ENCODE measurements around the gene FAS. TPM values are rescaled to one million over a fixed set of nuclear protein-coding genes. Genes with fewer than 3 reads are reported as not detected.

FAS gene
- polyA plus RNA-seq, 1 donor (not counting 4 experiments of a cell fraction or from before 2014, with no cell fraction given): 44.8 TPM

DNA sequence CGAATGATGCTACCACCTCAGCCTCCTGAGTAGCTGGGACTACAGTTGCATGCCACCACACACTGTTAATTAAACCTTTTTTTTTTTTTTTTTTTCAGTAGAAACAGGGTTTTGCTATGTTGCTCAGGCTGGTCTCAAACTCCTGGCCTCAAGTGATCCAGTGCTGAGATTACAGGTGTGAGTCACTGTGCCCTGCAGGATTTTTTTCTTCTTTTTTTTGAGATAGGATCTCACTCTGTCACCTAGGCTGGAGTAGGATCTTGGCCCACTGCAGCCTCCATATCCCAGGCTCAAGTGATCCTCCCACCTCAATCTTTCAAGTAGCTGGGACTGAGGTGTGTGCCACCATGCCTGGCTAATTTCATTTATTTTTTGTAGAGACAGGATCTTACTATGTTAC lies 44.4 kb upstream of the FAS start:
- no peaks in the 10 kb centered on the region for H3K36me3 ChIP-seq (ENCODE audit: control insufficient read depth in 2 of 2, extremely low read depth in 1 of 2, insufficient read depth in 2 of 2, low read length in 2 of 2)
- H3K4me3 ChIP-seq (ENCODE audit: control insufficient read depth in 2 of 3, extremely low read depth in 1 of 3, insufficient read depth in 2 of 3, low read depth in 1 of 3, low read length in 3 of 3): no peak overlapping the region
- dilution Hi-C loops (cut with MboI; ENCODE audit: extremely low pct_ligation_motif_present, low sequenced_read_pairs): no loop called here
- no peak overlapping the region for H3K4me2 ChIP-seq (ENCODE audit: control insufficient read depth, extremely low read depth, insufficient read depth, low read depth, low read length)
- peaks cover 5% of the 10 kb centered on the region for H3K4me1 ChIP-seq (ENCODE audit: control insufficient read depth, extremely low read depth, insufficient read depth, low read length)
- H3K27ac ChIP-seq (ENCODE audit: control insufficient read depth, insufficient read depth, low read length): no peak overlapping the region
- H3K27me3 ChIP-seq (ENCODE audit: control insufficient read depth, extremely low read depth, insufficient read depth, low read length): no peaks in the 10 kb centered on the region
- FAIRE-seq (no peak), DNase-seq (ENCODE audit: low read depth, low spot score) (no peak)
- no peak overlapping the region for H2AFZ ChIP-seq (ENCODE audit: control insufficient read depth, low read length)
- no peak overlapping the region for H3K9ac ChIP-seq (ENCODE audit: control insufficient read depth, extremely low read depth, insufficient read depth, low read length)
- H3K79me2 ChIP-seq (ENCODE audit: control insufficient read depth, insufficient read depth, low read length): no peaks in the 10 kb centered on the region
- TF ChIP-seq CTCF (optimal IDR thresholded peaks at IDR 0.05 in 1 of 3, IDR thresholded peaks at IDR 0.05 in 1 of 3, conservative IDR thresholded peaks at IDR 0.05 in 1 of 3; ENCODE audit: extremely low read depth in 1 of 3, insufficient read depth in 2 of 3, low read length in 3 of 3) (no peak), EZH2 (IDR thresholded peaks at IDR 0.05; ENCODE audit: low read length) (no peak)
- no peaks in the 10 kb centered on the region for H3K9me1 ChIP-seq (ENCODE audit: control insufficient read depth, extremely low read depth, insufficient read depth, low read length)
- H3K9me3 ChIP-seq (ENCODE audit: control insufficient read depth, low read depth, low read length): no peaks in the 10 kb centered on the region
- no peaks in the 10 kb centered on the region for H4K20me1 ChIP-seq (ENCODE audit: control insufficient read depth, extremely low read depth, insufficient read depth, low read length)

DNA sequence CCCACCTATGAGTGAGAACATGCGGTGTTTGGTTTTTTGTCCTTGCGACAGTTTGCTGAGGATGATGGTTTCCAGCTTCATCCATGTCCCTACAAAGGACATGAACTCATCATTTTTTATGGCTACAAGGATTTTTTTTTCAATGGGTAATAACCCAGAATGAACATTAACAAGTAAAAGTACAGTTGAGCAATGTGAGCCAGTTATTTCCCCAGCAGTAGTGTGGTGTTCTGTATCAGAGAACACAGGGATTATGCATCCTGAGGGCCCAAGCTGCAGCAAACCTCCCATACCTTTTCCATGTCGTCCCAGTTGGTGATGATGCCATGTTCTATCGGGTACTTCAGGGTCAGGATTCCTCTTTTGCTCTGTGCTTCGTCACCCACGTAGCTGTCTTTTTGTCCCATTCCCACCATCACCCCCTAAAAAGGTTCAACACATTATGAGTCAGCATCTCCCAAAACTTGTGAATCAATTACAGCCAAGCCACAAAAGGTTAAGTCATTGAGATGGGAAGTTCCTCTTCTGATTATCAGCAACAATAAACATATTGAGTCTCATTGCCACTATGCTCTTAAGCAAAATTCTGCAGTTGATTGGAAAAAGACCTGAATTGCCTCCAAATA lies 43.5 kb upstream of the FAS start:
- no peak for TF ChIP-seq CTCF (optimal IDR thresholded peaks at IDR 0.05 in 1 of 3, IDR thresholded peaks at IDR 0.05 in 1 of 3, conservative IDR thresholded peaks at IDR 0.05 in 1 of 3; ENCODE audit: extremely low read depth in 1 of 3, insufficient read depth in 2 of 3, low read length in 3 of 3)
- no peak for TF ChIP-seq EZH2 (IDR thresholded peaks at IDR 0.05; ENCODE audit: low read length)
- Histone ChIP-seq H3K79me2 (ENCODE audit: control insufficient read depth, insufficient read depth, low read length) (no peaks in the 10 kb centered on the region), H3K9me1 (ENCODE audit: control insufficient read depth, extremely low read depth, insufficient read depth, low read length) (no peaks in the 10 kb centered on the region), H3K4me2 (ENCODE audit: control insufficient read depth, extremely low read depth, insufficient read depth, low read depth, low read length) (no peak overlapping the region), H4K20me1 (ENCODE audit: control insufficient read depth, extremely low read depth, insufficient read depth, low read length) (no peaks in the 10 kb centered on the region), H3K4me3 (ENCODE audit: control insufficient read depth in 2 of 3, extremely low read depth in 1 of 3, insufficient read depth in 2 of 3, low read depth in 1 of 3, low read length in 3 of 3) (no peak overlapping the region), H3K9ac (ENCODE audit: control insufficient read depth, extremely low read depth, insufficient read depth, low read length) (no peak overlapping the region), H3K36me3 (ENCODE audit: control insufficient read depth in 2 of 2, extremely low read depth in 1 of 2, insufficient read depth in 2 of 2, low read length in 2 of 2) (no peaks in the 10 kb centered on the region), H3K27me3 (ENCODE audit: control insufficient read depth, extremely low read depth, insufficient read depth, low read length) (no peaks in the 10 kb centered on the region), H3K9me3 (ENCODE audit: control insufficient read depth, low read depth, low read length) (no peaks in the 10 kb centered on the region), H2AFZ (ENCODE audit: control insufficient read depth, low read length) (no peak overlapping the region), H3K4me1 (ENCODE audit: control insufficient read depth, extremely low read depth, insufficient read depth, low read length) (peaks cover 13% of the 10 kb centered on the region), H3K27ac (ENCODE audit: control insufficient read depth, insufficient read depth, low read length) (no peak overlapping the region)
- FAIRE-seq (no peak), DNase-seq (ENCODE audit: low read depth, low spot score) (no peak)
- dilution Hi-C loops (cut with MboI; ENCODE audit: extremely low pct_ligation_motif_present, low sequenced_read_pairs): no loop called here
